ENCODE results near the gene KCNJ6.
"Not testable (repeated sequence)": the region's sequence is repeated elsewhere in the genome, so short reads cannot be mapped to it uniquely, and the experiment has no call there.

Gene KCNJ6

DNA sequence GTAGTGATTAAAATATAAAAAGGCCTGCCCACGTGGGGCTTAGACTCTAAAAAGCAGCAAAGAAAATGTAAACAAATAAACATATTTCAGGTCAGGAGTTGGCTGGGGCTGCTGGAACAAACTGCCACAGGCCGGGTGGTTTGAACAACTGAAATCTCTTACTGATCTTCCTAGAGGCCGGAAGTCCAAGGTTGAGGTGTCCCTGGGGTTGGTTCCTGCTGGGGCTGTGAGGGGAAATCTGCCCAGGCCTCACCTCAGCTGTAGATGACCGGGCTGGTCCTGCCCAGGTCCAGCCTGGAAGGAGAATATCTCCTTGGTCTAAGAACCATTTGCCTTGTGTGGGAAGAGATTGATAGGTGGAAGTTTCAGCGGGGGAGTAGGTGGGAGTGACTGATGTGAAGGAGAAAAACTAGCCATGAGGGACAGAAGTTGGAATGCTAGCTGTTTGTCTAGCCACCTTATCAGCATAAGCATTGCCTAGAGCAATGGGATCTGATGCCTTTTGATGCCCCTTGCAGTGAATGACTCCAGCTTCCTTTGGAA, 328.6 kb downstream of the KCNJ6 start:
- DNase-seq, result no peak

- DNase-seq, result no peak
These were observed 329.1 kb downstream of the KCNJ6 start for GRCh38 chr21:37587203-37587602.

- peak; percentile 31 for DNase-seq
These were observed 333.7 kb downstream of the KCNJ6 start for GRCh38 chr21:37582590-37582989.

DNA sequence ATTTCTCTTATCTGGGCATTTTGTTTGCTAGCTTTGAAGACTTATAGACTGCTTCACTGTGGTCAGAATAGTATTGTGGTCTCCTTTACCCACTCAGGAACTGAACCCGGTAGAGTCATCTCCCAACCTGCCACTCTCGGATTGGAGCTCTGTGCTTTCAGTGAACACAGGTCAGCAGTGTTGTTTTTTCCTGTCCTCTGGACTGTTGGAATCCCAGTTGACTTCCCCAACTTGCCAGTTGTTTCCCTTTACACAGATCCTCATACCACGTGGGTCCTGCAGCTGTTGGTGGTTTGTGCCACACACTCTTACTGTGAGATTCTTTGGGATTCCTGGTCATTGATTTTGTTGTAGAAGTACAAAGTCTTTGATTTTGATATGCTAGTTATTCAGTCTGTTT, 335.6 kb downstream of the KCNJ6 start:
- no peak for DNase-seq

DNA sequence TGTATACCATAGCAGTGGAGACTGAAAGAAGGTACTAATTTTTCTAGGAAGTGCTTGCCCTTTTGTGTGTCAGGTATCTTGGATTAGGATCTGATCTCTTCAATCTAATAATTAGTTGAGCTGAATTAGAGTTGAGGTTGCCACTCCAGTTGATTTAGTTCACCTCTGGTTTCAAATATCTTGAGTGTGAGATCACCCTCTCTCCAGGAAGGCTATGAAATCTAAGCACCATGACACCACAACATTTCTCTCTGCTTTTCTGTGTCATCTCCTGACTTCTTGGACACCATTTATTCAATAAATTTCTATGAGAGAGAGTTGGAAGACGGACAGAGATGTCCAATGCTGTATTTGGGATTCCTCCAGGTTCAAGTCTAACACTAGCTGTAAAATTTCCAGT, 336.9 kb downstream of the KCNJ6 start:
- DNase-seq, result no peak

DNA sequence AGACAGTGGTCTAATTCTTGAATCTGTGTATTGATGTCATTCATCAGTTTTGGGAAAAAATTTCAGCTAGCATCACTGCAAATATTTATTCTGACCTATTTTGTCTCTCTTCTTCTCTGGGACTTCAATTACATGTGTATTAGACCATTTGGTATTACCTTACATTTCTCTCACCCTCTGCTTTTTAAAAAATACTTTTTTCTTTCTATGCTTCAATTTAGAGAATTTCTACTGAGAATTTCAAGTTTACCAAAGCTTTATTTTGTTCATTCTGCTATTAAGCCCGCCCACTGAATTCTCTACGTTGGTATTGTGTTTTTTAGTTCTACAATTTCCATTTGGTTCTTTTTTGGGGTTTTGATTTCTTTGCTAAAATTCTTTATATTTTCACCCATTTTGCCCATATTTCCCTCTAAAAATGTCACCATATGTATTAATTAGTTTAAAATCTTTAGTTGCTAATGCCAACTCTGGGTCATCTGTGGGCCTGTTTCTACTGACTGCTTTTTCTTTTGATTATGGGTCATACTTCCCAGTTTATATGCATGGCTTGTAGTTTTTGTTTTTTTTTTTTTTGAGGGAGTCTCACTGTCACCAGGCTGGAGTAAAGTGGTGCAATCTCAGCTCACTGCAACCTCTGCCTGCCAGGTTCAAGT, 337.7 kb downstream of the KCNJ6 start:
- DNase-seq, result no peak

GRCh38 chr21:37576929-37577328, 339.3 kb downstream of the KCNJ6 start:
- DNase-seq, result not testable (repeated sequence)

DNA sequence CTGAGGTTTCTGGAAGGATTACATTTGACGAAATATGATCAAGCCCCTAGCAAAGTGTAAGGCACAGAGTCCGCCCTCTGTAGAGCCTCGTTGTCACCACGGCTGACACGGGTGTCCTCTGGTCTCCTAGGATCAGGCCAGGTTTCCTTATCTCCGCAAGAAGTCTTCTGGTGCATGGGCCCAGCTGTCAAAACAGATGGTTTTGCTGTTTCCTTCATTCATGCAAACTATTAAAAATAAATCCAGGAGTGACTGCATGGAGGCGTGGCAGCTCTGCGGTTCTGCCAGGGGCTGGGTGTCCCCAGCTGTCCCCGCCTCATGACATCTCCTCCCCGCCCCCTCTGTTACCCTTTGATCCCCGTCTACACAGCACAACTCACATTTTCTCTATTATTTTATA, 340.7 kb downstream of the KCNJ6 start:
- no peak for DNase-seq

DNA sequence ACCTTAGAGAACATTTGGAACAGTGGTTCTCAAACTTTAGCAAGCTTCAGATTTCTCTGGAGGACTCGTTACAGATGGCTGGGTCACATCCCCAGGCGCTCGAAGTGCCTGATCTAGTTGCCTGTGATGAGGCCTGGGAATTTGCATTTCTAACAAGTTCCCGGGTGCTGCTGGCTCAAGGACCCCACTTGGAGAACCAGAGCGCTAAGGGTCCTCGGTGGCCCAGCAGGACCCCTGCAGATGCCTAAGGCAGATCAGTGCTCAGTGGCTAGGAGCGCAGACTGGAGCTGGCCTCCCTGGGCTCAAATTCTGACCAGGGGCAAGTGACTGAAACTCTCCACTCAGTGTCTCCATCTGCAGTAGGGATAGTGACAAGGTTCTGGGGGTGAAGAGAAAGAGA, 341.5 kb downstream of the KCNJ6 start:
- DNase-seq, result no peak

DNA sequence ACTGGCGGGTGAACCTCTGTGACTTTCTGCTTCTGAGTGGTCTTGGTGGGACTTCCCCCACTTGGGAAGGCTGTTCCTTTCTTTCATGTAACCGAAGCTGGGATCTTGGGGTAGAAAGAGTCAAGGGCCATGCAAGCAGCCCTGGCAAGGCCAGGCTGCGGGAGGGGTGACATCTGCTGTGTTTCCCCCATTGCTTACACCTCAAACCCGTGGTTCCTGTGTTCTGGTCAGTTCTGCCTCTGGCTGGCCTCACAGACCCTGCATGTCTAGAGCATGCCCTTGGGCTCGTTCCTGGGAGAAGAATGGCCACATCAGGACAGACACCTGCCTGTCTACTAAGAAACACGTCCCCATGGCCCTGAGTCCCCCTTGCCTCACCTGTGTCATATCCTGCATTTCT, 341.9 kb downstream of the KCNJ6 start:
- DNase-seq, result no peak

DNA sequence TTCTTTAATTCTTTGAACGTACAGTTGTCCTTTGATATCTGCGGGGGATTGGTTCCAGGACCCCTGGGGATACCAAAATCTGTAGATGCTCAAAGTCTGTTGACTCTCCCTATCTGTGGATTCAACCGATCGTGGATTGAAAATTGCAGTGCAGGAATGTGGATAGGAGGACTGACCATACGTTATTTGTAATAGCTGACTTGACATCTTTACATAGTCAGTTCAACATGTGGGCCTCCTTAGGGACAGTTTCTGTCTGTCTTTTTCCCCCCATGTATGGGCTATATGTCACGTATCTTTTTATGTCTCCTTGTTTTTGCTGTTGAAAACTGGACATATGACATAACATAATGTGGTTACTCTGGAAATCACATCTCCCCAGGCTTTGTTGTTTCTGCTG, 344.8 kb downstream of the KCNJ6 start:
- DNase-seq, result no peak

DNA sequence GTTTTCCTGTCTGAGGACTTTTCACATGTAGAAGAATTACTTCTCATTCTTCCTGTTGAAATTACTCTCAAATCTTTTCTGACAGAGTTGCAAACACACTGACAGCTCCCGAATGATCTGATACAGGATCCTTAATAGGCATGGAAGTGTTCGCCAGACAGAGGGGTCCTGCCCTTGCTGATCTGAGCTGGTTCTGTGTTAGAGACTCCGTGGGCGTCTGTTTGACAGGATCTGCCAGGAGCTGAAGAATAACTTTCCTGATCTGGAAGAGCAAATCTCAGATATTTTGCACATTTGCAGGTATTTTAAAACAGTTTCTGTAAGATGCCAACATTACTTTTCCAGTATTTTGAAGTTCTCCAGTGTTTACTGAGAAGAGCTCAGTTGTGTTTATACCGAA, 347.3 kb downstream of the KCNJ6 start:
- DNase-seq, result no peak

- no peak for DNase-seq
These were observed 347.8 kb downstream of the KCNJ6 start for GRCh38 chr21:37568415-37568814.

GRCh38 chr21:37566790-37567615, 349.3 kb downstream of the KCNJ6 start:
- DNase-seq, result no peak

DNA sequence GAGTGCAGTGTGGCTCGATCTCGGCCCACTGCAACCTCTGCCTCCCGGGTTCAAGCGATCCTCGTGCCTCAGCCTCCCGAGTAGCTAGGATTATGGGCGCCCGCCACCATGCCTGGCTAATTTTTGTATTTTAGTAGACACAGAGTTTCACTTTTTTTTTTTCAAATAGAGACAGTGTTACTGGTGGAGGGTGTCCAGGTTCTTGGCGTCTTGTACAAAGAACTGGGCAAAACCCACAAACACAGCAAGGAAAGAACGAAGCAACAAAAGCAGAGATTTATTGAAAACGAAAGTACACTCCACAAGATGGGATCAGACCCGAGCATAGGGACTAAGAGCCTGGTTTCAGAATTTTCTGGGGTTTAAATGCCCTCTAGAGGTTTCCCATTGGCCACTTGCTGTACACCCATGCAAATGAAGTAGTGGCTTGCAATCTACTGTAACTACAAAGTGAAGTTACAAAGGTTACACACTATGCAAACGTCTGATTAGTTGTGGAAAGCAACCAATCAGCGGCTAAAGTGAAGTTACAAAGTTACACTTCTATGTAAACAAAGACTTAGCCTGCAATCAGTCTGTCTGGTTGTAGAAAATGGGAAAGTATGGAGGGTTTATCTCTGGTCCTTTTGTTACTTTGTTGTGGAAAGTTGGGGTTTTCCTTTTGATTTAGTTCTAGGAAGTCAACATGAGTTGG, 350.6 kb downstream of the KCNJ6 start:
- DNase-seq, result no peak

DNA sequence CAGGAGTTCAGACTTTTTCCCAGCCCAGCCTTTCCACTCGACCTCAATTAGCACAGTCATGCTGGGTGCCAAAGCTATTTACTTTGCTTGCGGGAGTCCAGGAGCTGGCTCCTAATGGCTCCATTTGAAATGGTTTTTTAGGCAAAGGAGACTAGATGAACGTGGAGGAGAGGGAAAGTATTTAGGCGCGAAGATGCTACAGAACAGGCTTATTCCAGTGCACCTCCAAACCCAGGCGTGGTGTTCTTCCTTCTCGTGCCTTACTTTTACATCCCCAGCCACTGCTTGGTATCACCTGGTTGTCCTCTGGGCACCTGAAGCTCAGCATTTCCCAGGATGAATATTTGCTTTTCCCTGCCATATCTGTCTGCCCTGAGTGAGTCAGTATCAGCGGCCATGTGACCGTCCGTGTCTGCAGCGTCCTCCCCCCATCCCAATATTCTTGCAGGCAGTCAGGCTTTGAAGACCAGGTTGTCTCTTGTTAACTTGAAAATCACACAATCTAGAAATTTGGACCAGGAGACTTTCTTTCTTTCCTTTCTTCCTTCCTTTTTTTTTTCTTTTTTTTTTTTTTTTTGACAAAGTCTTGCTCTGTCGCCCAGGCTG, 351.2 kb downstream of the KCNJ6 start:
- no peak for DNase-seq

GRCh38 chr21:37564341-37564923, 351.8 kb downstream of the KCNJ6 start:
- peak; percentile 99 for DNase-seq

GRCh38 chr21:37563641-37564340, 352.5 kb downstream of the KCNJ6 start:
- peak; percentile 84 for DNase-seq

DNA sequence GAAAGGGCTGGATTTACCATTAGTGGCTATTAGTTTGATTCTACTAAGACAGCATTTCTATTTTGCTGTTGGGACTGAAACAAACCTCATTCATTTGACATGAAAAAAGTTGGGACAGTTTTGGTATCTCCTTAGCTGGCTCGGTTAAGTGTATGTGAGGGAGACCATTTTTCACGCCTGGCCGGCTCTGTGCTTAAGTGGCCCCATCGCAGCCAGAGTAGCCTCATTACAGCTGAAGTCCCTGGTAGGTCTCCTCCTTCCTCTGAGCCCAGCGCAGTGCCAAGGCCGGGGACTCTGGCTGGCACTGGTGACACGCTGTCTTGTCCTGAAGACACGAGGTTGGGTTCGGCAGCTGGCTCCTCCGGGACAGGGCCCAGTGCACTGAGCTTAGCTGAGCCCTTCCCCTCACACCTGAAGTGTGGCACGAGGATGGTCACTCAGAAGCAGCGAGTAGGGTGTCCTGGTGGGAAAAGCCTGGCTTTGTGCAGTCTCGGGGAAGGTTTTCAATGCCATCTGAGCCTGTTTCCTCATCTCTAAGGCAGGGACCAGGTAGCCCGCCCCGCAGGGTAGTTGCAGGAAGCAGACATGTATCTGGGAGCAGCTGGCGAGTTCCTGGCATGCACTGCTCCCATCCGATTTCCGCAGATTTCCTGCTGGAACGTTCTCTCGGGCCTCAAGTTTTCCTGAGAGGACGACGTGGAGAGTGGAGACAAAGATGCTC, 353.2 kb downstream of the KCNJ6 start:
- peak; percentile 5 for DNase-seq

GRCh38 chr21:37561941-37562919, 354.0 kb downstream of the KCNJ6 start:
- no peak for DNase-seq

Data from NCI-H226 (cell line).